T-helper 2 cell treated with Interferon-gamma antibody and Interleukin-4, amounts not matched to agents 5 μg/mL and 100 μg/mL, for 36 hours (primary cell): ENCODE results near the gene TMEM184A.
"Not testable (repeated sequence)": the region's sequence is repeated elsewhere in the genome, so short reads cannot be mapped to it uniquely, and the experiment has no call there.

Experiments
- DNase-seq: peaks from one replicate; pipeline ENCODE4 v3.0.0; 2021; ENCODE audit warnings: low spot score
- H3K27ac Mint-ChIP-seq: one replicate; pipeline ENCODE4 v1.8.0; 2021; ENCODE audit warnings: mild to moderate bottlenecking, mixed read lengths
- H3K27me3 Mint-ChIP-seq: one replicate; pipeline ENCODE4 v1.8.0; 2021; ENCODE audit warnings: low read depth, mixed read lengths
- H3K36me3 Mint-ChIP-seq: one replicate; pipeline ENCODE4 v1.8.0; 2021; ENCODE audit warnings: low read depth, mixed read lengths
- H3K4me1 Mint-ChIP-seq: one replicate; pipeline ENCODE4 v1.8.0; 2021; ENCODE audit warnings: low read depth, mixed read lengths
- H3K4me3 Mint-ChIP-seq: one replicate; pipeline ENCODE4 v1.8.0; 2022; ENCODE audit warnings: mild to moderate bottlenecking, moderate library complexity, mixed read lengths
- H3K9me3 Mint-ChIP-seq: one replicate; pipeline ENCODE4 v1.8.0; 2021; ENCODE audit warnings: mixed read lengths

TMEM184A gene

DNA sequence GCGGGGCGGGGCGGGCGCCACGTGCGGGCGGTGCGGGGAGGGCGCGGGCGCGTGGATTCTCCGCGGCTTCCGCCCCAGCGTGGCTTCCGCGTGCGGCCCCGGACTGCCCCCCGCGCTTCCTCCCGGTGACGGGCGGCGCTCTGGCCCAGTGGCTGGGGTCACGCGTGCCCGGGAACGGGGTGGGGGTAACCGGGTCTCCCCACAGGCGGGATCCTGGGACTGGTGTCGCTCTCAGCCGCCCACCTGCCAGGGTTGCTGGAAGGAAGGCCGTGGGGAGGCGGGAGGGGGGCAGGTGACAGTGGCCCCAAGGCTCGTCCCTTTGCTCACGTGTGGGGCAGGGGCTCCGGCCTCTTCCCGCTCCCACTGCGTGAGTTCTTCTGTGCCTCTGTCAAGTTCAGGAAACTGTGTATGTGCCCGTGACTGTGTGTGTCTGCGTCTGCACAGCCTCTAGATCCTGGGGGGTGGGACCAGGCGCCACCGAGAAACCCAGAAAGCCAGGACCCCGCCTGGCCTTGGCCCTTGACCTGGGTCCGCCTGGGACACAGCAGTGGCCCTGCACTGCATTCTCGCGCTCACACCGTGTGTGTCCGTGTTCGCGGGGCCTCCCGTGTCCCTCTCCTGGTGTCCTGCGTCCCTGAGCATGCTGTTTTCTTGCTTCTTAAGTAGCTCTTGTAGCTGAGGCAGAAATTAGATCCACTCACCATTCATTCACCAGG is 24.6 kb downstream of the TMEM184A start:
- H3K9me3 Mint-ChIP-seq = no peaks in the 10 kb centered on the region
- peaks cover 5% of the 10 kb centered on the region for H3K27me3 Mint-ChIP-seq
- peaks cover 20% of the 10 kb centered on the region for H3K4me1 Mint-ChIP-seq
- peak overlapping the region; percentile 90 for H3K4me3 Mint-ChIP-seq
- peak overlapping the region; percentile 91 for H3K27ac Mint-ChIP-seq
- H3K36me3 Mint-ChIP-seq = peaks cover 3% of the 10 kb centered on the region
- DNase-seq = no peak

- H3K36me3 Mint-ChIP-seq = no peaks in the 10 kb centered on the region
- no peaks in the 10 kb centered on the region for H3K9me3 Mint-ChIP-seq
- no peak overlapping the region for H3K4me3 Mint-ChIP-seq
- H3K4me1 Mint-ChIP-seq = peaks cover 20% of the 10 kb centered on the region
- peaks cover 5% of the 10 kb centered on the region for H3K27me3 Mint-ChIP-seq
- H3K27ac Mint-ChIP-seq = no peak overlapping the region
- DNase-seq = no peak
Observed at GRCh38 chr7:1530946-1531262, 25.1 kb downstream of the TMEM184A start.

DNA sequence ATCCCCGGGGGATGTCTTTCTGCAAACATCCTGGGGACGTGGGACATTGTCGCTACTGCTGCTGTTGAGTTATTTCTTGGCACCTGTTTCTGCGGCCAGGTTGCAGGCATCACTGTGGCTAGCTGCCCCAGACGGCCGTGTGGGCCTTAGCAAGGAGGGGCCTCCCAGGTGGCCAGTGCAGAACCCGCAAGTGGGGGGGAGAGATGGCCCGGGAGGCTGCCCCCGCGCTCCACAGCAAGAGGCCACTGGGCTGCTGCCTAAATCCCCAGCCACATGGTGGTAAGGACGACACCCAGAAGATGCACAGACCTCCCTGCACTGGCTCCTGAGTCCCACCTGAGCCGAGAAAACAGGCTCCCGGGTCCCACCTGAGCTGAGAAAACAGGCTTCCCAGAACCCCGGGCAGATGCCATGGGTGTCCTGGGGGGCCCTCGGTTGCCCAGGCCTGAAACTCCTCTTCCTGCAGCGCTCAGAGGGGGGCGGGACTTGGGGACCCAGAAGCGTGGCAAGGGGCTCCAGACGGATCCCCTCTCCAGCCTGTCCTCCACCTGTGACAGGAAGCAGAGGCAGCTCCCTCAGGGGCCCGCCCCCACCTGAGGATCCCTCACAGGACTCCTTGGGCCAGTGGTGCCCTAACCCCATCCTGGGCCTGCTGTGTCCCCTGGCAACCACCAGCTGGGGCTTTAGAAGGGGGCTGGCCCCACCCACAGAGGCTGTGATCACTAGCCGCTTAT is 26.5 kb downstream of the TMEM184A start:
- no peak for DNase-seq

GRCh38 chr7:1526271-1526754 is 29.7 kb downstream of the TMEM184A start:
- Mint-ChIP-seq H3K27me3 (peaks cover 11% of the 10 kb centered on the region), H3K36me3 (no peaks in the 10 kb centered on the region), H3K4me3 (no peak overlapping the region)

More for the DNA sequence above, 26.5 kb downstream of the TMEM184A start:
- Mint-ChIP-seq H3K27me3 (peaks cover 11% of the 10 kb centered on the region), H3K36me3 (no peaks in the 10 kb centered on the region), H3K4me1 (peaks cover 20% of the 10 kb centered on the region), H3K4me3 (peak overlapping the region; percentile 70), H3K27ac (peak overlapping the region; percentile 85), H3K9me3 (no peaks in the 10 kb centered on the region)

DNA sequence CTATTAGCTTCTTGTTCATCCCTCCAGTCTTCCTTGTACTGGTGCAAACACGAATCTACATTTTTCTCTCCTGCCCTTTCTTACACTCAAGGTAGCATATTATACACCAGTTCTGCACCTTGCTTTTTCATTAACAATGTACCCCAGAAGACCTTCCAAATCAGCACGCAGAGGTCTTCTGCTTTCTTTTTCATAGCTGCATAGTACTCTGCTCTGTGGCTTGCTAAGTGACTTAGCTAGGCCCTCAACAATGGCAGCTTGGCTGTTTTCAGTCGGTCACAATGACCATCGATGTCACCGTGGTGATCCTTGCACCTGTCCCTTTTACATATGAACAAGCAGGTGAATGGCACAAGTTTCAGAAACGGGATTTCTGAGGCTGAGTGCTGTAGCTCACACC is 30.6 kb downstream of the TMEM184A start:
- H3K27ac Mint-ChIP-seq = no peak overlapping the region
- no peak overlapping the region for H3K4me3 Mint-ChIP-seq
- no peaks in the 10 kb centered on the region for H3K36me3 Mint-ChIP-seq
- H3K27me3 Mint-ChIP-seq = peaks cover 11% of the 10 kb centered on the region
- H3K9me3 Mint-ChIP-seq = no peaks in the 10 kb centered on the region
- DNase-seq = no peak
- H3K4me1 Mint-ChIP-seq = peaks cover 2% of the 10 kb centered on the region

More at GRCh38 chr7:1526271-1526754, 29.7 kb downstream of the TMEM184A start:
- no peaks in the 10 kb centered on the region for H3K9me3 Mint-ChIP-seq
- no peak for DNase-seq
- H3K27ac Mint-ChIP-seq = no peak overlapping the region
- peaks cover under 1% of the 10 kb centered on the region for H3K4me1 Mint-ChIP-seq

- peaks cover 11% of the 10 kb centered on the region for H3K27me3 Mint-ChIP-seq
- no peak for DNase-seq
- peaks cover 6% of the 10 kb centered on the region for H3K9me3 Mint-ChIP-seq
- H3K36me3 Mint-ChIP-seq = peaks cover 1% of the 10 kb centered on the region
- H3K4me3 Mint-ChIP-seq = no peak overlapping the region
- H3K27ac Mint-ChIP-seq = no peak overlapping the region
- H3K4me1 Mint-ChIP-seq = peaks cover 2% of the 10 kb centered on the region
Observed at GRCh38 chr7:1523844-1524243, 32.2 kb downstream of the TMEM184A start.

- Mint-ChIP-seq H3K27me3 (peaks cover 11% of the 10 kb centered on the region), H3K36me3 (peaks cover 1% of the 10 kb centered on the region), H3K27ac (no peak overlapping the region), H3K4me1 (peaks cover 2% of the 10 kb centered on the region), H3K9me3 (peaks cover 6% of the 10 kb centered on the region), H3K4me3 (no peak overlapping the region)
- no peak for DNase-seq
Observed at GRCh38 chr7:1523208-1523607, 32.8 kb downstream of the TMEM184A start.

DNA sequence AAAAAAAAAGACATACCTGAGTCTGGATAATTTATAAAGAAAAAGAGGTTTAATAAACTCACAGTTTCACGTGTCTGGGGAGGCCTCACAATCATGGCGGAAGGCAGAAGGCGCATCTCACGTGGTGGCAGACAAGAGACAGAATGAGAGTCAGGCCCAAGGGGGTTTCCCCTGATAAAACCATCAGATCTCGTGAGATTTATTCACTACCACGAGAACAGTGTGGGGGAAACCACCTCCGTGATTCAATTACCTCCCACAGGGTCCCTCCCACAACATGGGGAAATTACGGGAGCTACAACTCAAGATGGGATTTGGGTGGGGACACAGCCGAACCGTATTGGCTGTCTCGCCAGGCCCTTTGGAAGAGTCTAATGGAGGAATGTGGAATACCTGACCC is 34.5 kb downstream of the TMEM184A start:
- DNase-seq = no peak
- peaks cover 2% of the 10 kb centered on the region for H3K4me1 Mint-ChIP-seq
- peaks cover 1% of the 10 kb centered on the region for H3K36me3 Mint-ChIP-seq
- peaks cover 6% of the 10 kb centered on the region for H3K27me3 Mint-ChIP-seq
- no peak overlapping the region for H3K4me3 Mint-ChIP-seq
- peaks cover 6% of the 10 kb centered on the region for H3K9me3 Mint-ChIP-seq
- no peak overlapping the region for H3K27ac Mint-ChIP-seq

- peaks cover 6% of the 10 kb centered on the region for H3K9me3 Mint-ChIP-seq
- H3K4me3 Mint-ChIP-seq = no peak overlapping the region
- no peak overlapping the region for H3K27ac Mint-ChIP-seq
- H3K27me3 Mint-ChIP-seq = peaks cover 4% of the 10 kb centered on the region
- peaks cover 2% of the 10 kb centered on the region for H3K4me1 Mint-ChIP-seq
- DNase-seq = no peak
- peaks cover 1% of the 10 kb centered on the region for H3K36me3 Mint-ChIP-seq
Observed at GRCh38 chr7:1520539-1521234, 35.3 kb downstream of the TMEM184A start.

- H3K27ac Mint-ChIP-seq, H3K4me3 Mint-ChIP-seq, H3K36me3 Mint-ChIP-seq, H3K4me1 Mint-ChIP-seq, DNase-seq, H3K9me3 Mint-ChIP-seq, H3K27me3 Mint-ChIP-seq: not testable (repeated sequence)
Observed at GRCh38 chr7:1519322-1519922, 36.6 kb downstream of the TMEM184A start.

DNA sequence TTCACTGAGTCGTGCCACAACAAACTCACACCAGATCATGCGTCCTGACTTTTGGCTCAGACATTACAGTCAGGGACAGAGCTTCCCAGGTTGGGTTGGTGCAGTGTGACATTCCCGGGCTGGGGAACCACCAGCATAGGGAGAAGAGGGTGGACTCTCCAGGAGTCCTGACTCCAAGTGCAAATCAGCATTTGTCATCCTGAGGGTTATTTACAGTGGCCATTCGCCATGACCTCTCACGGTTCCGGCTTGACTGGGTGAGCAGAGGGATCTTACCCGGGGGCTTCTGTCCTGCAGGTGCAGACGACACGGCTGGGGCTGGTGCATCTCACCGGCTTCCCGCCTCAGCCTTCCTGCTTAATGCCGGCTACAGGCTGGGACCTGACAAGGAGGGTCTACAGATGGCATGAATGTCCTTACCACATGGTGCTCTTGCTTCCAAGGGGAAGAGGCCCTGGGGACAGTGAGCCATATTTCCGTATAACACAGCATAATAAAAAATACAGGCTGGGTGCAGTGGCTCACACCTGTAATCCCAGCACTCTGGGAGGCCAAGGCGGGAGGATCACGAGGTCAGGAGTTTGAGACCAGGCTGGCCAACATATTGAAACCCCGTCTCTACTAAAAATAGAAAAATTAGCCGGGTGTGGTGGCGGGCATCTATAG is 39.3 kb downstream of the TMEM184A start:
- Mint-ChIP-seq H3K27me3 (no peaks in the 10 kb centered on the region), H3K36me3 (peaks cover 1% of the 10 kb centered on the region)
- DNase-seq = no peak

GRCh38 chr7:1515509-1515967 is 40.5 kb downstream of the TMEM184A start:
- not testable (repeated sequence) for H3K4me3 Mint-ChIP-seq, H3K4me1 Mint-ChIP-seq

More for the DNA sequence above, 39.3 kb downstream of the TMEM184A start:
- Mint-ChIP-seq H3K4me3 (no peak overlapping the region), H3K9me3 (peaks cover 6% of the 10 kb centered on the region), H3K27ac (no peak overlapping the region), H3K4me1 (peaks cover 5% of the 10 kb centered on the region)

GRCh38 chr7:1514995-1515401 is 41.0 kb downstream of the TMEM184A start:
- Mint-ChIP-seq H3K27ac (peak overlapping the region; percentile 52), H3K27me3 (no peaks in the 10 kb centered on the region), H3K4me1 (peaks cover 3% of the 10 kb centered on the region), H3K36me3 (peaks cover 1% of the 10 kb centered on the region), H3K9me3 (peaks cover 6% of the 10 kb centered on the region), H3K4me3 (no peak overlapping the region)
- no peak for DNase-seq

More at GRCh38 chr7:1515509-1515967, 40.5 kb downstream of the TMEM184A start:
- not testable (repeated sequence) for H3K27ac Mint-ChIP-seq, DNase-seq, H3K36me3 Mint-ChIP-seq, H3K9me3 Mint-ChIP-seq, H3K27me3 Mint-ChIP-seq
